GM19463 (cell line): ENCODE data around the gene TLN1.
A peak's percentile ranks its signal among the peaks of the same experiment; 100 is the strongest.

Experiments used
- ATAC-seq: cut with Tn5 transposase; IDR thresholded peaks from one replicate; pipeline ENCODE4 v1.9.1; 2021; ENCODE audit warnings: mild to moderate bottlenecking, moderate library complexity; ENCODE audit not compliant: unreplicated experiment

Gene TLN1

DNA sequence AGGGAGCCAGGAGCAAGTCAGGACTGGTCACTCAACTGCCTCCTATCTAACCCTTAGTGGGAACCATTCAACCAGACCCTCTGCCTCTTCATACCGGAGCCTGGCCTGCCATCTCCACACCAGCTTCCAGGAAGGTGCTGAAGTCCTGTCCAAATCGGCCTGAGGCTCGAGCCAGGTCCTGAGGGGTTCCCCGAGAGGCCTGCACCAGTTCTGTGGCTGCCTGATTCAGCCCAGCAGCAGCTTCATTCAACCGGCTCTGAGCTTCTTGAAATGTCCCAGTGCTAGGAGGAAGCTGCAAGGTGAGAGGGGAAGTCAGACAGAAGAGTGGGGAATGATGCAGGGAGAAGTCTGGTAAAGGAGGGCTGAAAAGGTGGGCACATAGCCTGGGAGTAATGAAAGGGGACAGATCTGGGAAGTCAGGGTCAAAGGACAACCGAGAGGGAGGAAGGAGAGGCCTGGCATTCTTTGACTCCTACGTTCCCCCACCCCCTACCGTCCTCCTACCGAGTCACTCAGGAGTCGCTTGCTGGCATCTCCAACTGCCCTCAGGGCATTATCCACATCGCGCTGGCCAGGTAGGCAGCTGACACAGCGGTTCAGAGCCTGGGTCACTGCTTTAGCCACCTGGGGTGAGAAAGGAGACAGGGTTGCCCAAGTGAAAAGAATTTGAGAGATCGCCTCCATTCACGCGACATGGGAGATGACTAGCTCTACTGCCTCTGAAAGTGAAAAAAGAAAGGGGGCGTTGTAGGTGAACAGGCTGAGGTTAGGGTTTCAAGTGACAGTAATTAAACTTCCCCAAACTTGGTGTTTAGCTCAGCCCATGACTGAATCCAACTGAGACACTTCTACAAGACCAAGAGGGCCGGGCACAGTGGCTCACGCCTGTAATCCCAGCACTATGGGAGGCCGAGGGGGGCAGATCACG, 20.2 kb downstream of the TLN1 start:
- no peak for ATAC-seq

DNA sequence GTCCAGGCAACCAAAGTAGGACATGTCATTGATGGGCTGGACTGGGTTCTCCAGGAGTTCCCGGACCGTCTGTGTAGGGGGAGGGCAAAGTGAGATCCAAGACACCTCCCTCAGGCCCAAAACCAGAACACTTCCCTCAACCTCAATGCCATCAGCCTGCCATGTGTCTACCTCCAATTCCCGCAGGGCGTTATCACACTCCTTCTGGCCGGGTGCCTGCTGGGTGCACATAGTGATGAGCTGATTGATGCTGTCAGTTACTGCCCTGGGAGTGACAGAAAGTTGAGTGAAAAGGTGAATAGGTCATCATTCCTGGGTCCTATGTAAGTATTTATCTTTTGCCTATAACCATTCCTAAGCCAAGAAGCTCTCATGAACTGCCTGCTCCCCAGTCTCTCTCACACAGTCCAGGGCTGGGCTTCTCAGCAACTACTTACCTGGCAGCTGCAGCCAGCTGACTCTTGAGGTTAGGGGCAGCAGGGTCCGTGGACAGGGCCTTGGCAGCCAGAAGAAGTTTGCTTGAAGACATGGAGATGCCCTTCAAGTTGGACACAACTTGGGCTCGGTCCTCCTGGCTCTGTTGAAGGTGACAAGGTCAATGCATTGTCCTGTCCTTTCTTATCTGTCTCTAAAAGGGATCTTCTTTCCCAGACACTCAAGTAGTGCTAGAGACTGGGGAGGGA, 21.0 kb downstream of the TLN1 start:
- no peak for ATAC-seq

DNA sequence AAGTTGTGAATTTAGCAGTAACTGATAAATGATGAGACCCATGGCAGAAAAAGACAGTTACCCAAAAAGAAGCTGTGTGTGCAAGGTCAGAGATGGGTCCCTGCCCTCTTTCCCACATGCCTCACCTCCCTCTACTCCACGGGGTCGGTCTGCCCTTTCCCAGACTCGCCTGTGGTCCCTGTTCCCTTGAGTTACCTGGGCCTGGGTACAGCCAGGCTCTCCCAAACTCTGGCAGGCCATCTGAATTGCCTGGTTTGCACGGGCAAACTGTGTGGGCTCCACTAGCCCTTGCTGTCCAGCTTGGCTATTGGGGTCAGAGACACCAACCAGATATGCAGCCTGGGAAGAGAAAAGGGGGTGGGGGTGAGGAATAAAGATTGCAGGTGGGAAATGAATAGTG, 23.8 kb downstream of the TLN1 start:
- ATAC-seq: no peak

GRCh38 chr9:35706951-35707350, 25.0 kb downstream of the TLN1 start:
- ATAC-seq: no peak

- ATAC-seq: no peak
Measured at GRCh38 chr9:35705836-35706430, 26.1 kb downstream of the TLN1 start.

DNA sequence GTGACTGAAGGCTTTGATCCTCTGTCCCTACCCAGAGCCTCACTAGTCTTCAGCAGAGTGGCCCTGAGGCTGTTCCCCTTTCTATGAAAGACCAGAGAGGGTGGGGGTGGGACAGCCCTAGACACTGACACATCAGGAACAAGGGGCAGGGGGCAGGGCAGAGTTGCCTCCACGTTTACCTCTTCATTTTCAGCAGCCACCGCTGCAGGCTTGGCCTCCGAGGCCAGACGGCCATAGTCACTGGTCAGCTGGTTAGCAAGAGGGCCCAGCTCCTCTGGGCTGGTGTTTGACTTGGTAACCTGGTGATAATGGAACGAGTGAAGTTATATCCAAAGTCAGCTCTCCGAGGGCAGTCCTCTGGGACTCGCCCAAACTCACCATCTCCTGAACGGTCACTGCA, 26.6 kb downstream of the TLN1 start:
- ATAC-seq: no peak

DNA sequence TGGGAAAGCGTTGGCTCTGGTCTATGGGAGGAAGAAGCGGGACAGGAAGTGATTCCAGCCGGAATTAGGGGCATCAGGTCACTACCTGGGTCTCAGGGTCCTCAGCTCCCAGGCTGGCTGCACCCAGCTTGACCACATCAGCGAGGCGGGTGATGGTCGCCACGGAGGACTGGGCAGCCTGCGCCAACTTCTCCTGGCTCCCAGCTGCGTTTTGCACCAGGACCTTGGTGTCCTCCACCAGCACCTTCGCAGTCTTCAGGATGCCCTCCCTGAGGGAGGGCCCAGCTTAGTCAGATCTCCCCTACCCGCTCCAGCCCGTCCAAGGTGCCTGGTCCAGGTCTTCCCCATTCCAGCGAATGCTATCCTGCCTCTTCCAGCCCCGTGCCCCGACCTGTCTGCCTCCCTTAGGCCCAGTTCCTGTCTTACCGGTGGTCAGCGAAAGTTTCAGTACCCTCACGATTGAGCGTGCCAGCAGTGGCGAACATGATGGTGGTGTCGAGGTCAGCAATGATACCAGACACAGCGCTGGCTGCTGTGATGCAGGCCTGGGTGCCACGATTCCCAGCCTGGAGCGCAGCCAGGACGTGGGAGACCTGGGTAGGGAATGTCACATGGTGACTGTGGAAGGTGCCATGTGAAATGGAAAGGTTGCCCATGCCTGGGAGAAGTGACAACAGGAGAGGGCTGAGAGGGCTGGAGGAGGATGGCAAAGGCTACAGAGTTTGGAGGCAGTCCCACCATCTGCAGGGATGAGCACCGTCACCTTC, 27.9 kb downstream of the TLN1 start:
- no peak for ATAC-seq

DNA sequence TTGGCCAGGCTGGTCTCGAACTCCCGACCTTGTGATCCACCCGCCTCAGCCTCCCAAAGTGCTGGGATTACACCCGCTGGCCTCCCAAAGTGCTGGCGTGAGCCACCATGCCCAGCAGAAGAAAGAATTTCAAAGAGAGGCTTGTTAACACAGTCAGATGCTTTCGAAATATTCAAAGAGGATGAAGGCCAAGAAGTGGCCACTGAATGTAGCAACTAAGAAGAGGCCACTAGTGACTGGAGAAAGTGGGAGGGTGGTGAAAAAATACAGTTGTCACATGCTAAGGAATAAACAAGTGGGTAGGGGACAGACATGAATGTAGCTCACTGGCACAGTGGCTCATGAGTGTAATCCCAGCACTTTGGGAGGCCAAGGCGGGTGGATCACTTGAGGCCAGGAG, 29.3 kb downstream of the TLN1 start:
- no peak for ATAC-seq

GRCh38 chr9:35700942-35701341, 31.1 kb downstream of the TLN1 start:
- ATAC-seq: no peak

- no peak for ATAC-seq
Measured at GRCh38 chr9:35700031-35700430, 32.0 kb downstream of the TLN1 start.

DNA sequence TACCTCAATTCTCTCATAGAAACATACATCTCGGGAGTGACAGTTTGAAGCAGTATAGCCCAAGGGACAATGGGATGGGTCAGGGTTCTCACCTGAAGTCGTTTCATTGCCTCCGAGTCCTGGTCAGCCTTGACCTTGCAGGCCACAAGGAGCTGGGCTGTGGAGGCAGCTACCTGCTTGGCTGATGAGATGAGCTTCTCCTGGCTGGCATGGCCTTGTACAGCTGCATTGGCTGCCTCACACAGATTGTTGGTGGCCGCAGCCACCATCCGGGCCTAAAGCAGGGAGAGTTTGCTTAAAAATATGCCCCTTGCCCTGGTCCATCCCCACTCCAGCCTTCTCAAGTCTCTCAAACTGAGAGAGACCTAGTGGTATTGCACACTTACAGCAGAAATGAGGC, 33.8 kb downstream of the TLN1 start:
- no peak for ATAC-seq

DNA sequence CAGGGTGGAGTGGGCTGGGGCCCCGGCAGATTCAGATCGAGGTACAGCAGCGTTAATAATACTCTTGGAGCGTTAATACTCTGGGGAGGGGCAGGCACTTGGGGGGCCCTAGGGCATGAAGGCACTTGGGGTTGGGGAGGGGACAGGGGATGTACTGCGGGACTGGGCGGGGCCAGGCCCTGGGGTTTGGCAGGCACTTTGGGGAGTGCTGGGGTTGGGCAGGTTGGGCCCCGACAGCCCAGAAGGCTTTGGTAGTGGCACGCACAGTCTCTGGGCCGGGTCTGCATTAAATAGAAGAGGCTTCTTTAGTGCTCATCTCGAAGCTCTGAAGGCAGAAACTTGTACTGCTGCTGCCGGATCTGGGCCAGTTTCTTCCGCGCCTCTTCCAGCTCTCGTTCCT, 34.5 kb downstream of the TLN1 start:
- no peak for ATAC-seq

GRCh38 chr9:35696520-35697215, 35.3 kb downstream of the TLN1 start:
- peak; percentile 63 for ATAC-seq

- ATAC-seq: no peak
Measured at GRCh38 chr9:35695943-35696401, 36.0 kb downstream of the TLN1 start.

GRCh38 chr9:35691757-35692301, 40.2 kb downstream of the TLN1 start:
- no peak for ATAC-seq

DNA sequence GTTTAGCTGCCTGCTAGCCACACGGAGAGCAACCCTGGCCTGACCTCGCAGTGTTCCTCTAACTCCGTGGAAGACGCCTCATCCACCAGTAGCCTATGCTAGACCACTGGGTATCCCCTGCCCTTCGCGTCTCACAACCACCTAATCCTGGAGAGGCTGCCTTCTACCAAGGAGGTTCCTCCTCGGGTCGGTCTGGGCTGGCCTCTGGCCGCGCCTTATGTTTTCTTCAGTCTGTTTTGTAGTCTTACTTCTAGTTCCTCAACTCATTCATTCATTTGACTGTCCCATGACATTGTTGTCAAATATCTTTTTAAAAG, 40.7 kb downstream of the TLN1 start:
- ATAC-seq: no peak

DNA sequence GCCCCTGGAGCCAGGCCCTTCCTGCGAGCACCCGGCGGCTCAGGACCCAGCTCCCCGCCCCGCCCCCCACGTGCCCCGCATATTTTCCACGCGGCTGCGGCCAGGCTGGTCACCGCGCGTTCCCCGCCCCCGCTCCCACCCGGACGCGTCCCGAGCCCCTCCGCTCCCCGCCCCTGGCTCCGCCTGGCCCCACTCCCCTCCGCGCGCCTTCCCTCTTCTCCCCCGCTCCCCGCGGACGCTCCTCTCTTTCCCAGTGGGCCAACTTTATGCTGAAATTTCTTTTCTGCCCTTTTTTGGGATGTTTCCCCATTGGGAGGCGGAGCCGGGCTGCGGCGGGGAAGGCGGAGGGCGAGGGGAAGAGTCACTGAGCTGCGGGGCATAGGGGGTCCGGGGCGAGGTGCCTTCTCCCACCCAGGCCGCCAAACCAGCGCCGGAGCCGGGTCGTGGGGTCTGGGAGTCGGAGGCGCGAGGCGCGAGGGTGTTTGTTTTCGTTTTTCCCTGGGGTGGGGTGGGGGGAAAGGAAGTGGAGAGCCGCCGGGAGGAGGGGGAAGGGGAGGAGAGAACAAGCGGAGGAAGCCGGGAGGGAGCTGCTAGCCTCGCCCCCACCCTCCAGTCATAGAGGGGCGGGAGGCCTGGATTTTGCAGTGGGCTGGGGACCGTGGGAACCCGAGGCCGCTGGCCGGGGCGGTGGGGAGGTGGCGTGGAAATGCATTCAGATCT, 41.2 kb downstream of the TLN1 start:
- ATAC-seq: no peak

DNA sequence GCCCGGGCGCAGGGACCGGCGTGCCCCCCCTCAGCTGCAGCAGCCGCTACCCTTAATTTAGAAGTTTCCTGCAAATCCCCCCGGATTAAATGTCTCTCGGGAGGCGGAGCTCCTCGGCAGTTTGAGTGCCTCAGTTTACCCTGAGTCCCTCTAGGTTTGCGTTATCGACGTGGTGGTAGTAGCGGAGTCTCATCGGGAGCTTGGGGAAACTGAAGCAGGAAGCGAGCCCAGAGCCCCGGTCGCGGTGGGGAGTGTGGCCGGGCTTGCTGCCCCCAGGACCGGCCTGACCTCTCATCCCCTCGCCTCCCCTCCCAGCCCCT, 41.7 kb downstream of the TLN1 start:
- ATAC-seq: no peak

- ATAC-seq: no peak
Measured at GRCh38 chr9:35689542-35690293, 42.3 kb downstream of the TLN1 start, which contains the start of gene TPM2. TPM2 (minus strand) TSS chr9:35689925; CDS start chr9:35689817, 108 bp downstream.
